ENCODE measurements around the gene RPS15.

DNA sequence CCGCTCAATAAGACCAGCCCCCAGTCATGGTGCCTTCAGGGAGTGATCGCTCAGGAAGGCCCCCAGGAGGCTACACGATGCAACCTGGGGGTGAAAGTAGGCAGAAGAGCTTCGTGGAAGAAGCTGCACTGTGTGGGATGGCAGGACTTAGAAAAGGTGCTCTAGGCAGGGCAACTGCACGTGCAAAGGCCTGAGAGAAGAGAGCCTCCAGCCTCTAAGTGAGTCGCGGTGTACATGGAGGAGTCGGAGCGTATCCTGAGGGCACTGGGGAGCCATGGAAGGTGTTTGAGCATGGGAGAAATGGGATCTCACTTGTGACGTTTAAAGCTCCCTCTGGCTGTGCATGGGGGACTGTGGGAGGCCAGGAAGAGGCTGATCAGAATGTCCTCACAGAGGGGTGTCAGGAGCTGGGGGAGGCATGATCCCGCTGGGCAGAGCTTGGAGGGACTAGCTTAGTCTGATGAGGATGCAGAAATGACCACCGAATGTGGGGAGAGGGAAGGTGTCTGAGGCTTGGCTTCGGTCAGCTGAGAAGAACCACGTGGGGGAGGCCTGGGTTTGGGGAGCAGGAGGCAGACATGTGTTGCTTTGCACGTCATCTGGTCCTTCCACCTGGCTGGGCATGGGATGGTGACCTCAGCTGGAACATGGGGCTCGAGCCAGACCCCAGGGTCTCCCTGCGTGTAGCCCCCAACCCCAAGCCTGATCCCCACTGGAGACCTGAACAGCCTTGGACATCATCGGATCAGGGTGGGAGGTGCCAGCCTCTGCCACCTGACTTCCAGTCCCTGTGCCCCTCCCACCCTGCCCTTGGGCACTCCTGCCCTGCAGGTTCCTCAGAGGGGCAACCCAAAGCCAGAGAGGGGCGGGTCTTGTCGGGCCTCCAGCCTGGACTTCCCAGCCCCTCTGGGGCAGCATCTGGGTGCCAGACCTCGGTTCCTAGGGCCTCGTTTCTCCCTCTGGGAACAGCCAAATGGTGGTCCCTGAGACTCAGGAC lies 12.8 kb downstream of the RPS15 start:
- TF ChIP-seq, protein P1, sequence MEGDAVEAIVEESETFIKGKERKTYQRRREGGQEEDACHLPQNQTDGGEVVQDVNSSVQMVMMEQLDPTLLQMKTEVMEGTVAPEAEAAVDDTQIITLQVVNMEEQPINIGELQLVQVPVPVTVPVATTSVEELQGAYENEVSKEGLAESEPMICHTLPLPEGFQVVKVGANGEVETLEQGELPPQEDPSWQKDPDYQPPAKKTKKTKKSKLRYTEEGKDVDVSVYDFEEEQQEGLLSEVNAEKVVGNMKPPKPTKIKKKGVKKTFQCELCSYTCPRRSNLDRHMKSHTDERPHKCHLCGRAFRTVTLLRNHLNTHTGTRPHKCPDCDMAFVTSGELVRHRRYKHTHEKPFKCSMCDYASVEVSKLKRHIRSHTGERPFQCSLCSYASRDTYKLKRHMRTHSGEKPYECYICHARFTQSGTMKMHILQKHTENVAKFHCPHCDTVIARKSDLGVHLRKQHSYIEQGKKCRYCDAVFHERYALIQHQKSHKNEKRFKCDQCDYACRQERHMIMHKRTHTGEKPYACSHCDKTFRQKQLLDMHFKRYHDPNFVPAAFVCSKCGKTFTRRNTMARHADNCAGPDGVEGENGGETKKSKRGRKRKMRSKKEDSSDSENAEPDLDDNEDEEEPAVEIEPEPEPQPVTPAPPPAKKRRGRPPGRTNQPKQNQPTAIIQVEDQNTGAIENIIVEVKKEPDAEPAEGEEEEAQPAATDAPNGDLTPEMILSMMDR (IDR thresholded peaks at IDR 0.05), result no peak
- no peak for TF ChIP-seq EZH2 (IDR thresholded peaks at IDR 0.05)

Data from neural progenitor cell (in vitro differentiated cells).